Activated naive CD8-positive, alpha-beta T cell treated with anti-CD3 and anti-CD28 coated beads, Interleukin-2, amount 50 U/mL, for 16 hours (primary cell): ENCODE data around the gene DNAJC24.

ENCODE experiments used
- DNase-seq: peaks from one replicate; pipeline ENCODE4 v3.0.0-alpha.2; 2020; ENCODE audit warnings: low read depth, low spot score

The DNAJC24 gene

DNA sequence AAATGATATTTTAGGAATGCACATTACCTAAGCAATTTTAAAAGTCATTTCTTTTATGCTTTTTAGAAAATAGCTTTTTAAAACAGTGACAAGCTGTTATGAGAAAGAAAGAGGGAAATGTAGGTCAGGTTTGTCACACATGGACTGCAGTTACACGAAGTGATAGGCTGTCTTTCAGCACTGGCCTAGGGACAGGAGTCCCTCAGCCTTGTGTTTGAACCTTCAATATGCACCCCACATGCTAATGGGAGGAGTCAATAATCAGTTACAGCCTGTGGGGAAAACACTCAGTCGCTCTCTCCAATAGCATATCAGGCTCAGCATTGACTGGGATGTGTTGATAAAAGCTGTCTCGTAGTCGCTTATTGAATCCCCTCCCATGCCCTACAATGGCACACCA, 45.8 kb downstream of the DNAJC24 start:
- no peak for DNase-seq

DNA sequence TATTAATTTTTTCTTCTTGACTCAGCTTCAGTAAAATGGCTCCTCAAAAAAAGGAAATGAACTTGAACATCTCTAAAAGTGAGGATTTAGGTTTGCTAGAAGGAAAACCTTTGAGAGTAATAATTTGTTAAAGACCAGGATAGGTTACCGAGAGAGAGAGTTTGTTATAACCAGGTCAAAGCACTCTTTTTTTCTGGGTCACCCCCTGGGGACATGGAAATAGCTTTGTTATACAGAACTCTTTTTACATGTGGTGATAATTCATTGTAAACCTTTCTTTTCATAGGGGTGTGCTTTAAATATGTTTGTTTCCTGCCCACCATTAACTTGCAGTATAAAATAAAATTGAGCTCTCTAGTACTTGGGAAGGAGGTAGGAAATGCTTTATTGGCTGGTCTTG, 47.7 kb downstream of the DNAJC24 start:
- DNase-seq, result no peak

- DNase-seq, result no peak
Measured at GRCh38 chr11:31417816-31418215, 48.2 kb downstream of the DNAJC24 start.

GRCh38 chr11:31419138-31419537, 49.5 kb downstream of the DNAJC24 start:
- DNase-seq, result no peak

GRCh38 chr11:31419669-31420068, 50.0 kb downstream of the DNAJC24 start:
- no peak for DNase-seq

GRCh38 chr11:31421820-31422219, 52.2 kb downstream of the DNAJC24 start:
- no peak for DNase-seq

- DNase-seq, result no peak
Measured at GRCh38 chr11:31422703-31423102, 53.0 kb downstream of the DNAJC24 start.

GRCh38 chr11:31424652-31425051, 55.0 kb downstream of the DNAJC24 start:
- no peak for DNase-seq

DNA sequence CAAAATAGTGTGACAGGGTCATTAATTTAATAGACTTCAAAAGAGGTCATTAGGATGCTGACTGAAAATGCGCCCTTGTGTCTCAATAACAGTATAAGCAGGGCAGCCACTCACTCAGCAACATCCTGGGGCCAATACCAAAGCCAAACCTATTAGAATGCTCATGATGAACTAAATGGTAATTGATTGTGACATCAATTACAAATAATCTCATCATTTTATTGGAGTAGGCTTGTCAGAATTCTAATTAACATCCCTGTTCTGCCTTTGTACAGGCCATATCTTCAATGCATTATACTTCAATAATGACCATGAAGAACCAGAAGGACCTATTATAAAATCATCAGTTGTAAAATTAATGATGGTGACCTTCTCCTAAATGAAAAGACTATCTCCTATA, 64.2 kb downstream of the DNAJC24 start:
- no peak for DNase-seq

DNA sequence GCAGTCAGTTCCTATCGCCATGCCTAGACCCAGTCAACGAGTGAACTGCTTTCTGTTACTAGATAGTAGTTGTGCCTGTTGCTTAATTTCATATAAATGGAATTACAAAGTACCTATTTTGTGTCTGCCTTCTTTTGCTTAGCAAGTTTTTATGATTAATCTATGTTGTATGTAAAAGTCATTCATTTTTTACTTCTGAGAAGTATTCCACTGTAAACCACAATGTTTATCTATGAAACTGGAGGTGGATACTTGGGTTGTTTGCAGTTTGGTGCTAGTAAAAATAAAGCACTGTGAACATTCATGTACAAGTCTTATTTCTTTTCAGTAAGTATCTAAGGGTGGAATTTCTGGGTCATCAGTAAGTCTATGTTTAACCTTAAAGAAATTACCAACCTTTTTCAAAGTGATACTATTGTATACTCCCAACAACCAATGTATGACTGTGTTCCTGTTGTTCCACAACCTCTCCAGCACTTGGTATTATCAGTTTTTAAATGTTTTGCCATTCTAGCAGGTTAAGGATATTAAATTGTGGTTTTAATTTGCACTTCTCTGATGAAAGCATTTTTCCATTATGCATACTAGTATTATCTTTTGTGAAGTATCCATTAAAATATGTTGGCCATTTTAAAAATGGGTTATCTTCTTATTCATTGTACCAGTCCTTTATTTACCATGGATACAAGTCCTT, 68.2 kb downstream of the DNAJC24 start:
- DNase-seq, result no peak

- DNase-seq, result no peak
Measured at GRCh38 chr11:31441296-31441695, 71.6 kb downstream of the DNAJC24 start.

GRCh38 chr11:31442086-31442485, 72.4 kb downstream of the DNAJC24 start:
- DNase-seq, result no peak

DNA sequence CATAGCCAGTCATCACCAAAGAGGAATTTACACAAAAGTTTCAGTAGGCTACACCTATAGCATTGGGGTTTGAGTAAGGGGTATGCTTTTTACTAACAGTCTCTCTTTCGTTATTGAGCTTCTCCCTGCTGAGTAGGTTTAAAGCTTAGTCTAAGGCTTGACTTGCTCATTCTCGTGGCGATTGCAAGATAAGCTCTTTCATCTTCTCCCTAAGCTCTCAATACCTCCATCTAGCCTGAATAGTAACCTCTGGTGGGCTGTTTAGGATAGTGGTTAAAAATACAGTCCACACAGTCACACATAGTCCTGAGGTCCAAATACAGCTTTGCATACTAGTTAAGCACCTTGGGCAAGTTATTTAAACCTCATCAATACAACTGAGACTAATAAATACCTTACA, 74.1 kb downstream of the DNAJC24 start:
- no peak for DNase-seq

- no peak for DNase-seq
Measured at GRCh38 chr11:31445621-31446020, 76.0 kb downstream of the DNAJC24 start.

- no peak for DNase-seq
Measured at GRCh38 chr11:31449040-31449439, 79.4 kb downstream of the DNAJC24 start.

DNA sequence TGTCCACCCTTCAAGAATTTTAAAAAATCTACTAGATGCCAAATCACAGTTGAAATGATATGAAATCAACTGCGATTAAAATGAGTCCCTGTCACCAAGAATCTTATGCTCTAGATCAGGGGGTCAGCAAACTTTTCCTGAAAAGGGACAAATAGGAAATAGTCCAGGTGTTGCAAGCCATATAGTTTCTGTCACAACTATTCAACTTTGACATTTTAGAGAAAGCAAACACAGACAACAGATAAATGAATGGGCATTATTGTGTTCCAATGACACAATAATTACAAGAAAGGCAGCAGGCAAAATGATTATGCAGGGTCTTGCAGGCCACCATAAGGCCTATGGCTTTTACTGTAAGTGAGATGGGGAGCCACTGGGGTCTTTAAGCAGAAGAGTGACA, 81.2 kb downstream of the DNAJC24 start:
- no peak for DNase-seq

DNA sequence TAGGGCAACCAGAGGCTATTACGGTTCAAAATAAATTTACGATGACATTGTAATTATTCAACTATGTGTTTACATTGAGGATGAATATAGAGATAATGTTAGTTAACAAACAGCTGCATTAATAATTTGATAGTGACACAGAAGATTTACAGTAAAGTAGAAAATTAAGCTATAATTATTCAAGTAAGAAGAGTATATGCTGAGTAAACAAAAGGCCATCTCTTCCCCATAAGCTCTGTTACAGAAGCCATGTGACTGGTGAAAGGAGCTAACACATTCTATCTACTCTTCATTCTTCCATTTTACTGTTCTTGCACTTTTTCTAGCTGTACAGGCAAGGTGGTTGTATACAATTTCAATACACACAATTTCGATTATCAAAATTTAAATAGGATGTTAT, 85.5 kb downstream of the DNAJC24 start:
- DNase-seq, result no peak

- DNase-seq, result no peak
Measured at GRCh38 chr11:31464436-31464835, 94.8 kb downstream of the DNAJC24 start.

DNA sequence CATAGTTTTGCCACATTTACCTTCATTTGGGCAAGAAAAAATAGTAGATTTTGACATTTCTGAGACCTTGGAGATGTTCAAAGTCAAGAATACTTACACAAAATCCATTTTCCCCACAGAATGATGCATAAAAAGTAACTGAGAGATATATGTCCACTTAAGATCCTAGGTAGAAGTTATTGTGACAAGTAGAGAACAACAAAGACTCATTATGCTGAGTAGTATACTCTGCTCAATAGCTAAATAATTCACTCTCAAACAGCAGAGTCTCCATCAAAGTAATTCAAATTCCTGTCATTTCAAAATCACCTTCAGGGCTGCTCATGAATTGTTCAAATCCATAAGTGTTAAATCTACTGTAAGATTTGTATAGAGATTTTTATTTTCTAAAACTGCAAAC, 104.4 kb downstream of the DNAJC24 start:
- DNase-seq, result no peak

DNA sequence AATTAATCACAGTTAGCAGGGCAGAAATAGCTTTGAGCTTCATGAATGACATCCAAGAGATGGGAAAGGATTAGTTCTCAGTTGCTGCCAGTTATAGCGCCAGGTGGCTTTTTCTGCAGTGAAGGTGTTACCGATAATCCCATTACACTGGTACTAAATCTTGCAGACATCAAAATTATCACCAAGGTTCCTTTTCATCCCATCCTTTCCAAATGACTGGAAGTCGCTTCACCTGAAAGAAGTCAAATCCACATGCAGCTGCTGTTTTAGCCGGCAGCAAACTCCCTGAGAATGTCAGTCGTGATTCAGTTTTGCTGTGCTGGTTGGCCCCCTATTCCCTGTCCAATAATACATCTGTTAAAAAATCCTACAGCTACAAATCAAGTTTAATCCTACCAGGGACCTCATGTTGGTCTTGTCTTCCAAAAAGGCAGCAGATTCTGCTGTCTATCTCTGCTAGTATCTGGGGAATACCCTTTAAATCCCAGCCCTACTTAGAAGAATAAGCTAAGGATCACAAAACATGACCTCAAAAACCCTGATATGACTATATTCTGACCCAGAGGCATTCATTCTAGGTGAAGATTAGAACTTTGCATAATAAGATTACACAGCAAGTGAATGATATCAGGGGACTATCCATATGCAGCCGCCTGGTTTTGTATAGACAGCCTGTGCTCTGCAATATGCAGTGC, 108.0 kb downstream of the DNAJC24 start:
- no peak for DNase-seq

- DNase-seq, result no peak
Measured at GRCh38 chr11:31478223-31478590, 108.5 kb downstream of the DNAJC24 start.

- no peak for DNase-seq
Measured at GRCh38 chr11:31479066-31479465, 109.4 kb downstream of the DNAJC24 start.

DNA sequence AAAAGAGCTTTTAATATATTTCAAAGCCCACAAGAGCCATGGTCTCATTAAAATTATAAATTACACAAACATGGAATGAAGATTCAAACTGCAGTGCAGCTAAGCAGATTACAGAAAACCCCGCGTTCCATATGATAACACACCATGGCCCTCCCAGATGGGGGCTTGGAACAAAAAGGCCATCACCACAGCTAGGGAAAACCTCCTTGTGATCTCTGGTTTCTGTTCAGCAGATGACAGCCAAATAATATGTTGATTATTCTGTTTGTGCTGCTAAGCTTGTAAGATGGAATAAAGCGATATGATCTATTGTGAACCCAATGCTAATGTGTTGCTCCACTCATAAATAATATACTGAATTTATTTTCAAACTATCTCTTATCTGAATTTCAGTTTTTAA, 111.3 kb downstream of the DNAJC24 start:
- DNase-seq, result no peak
